ENCODE measurements around the gene MYO15A. TPM values are rescaled to one million over a fixed set of nuclear protein-coding genes. Genes with fewer than 3 reads are reported as not detected.

Gene MYO15A
- total RNA-seq, 1 experiment from 2014 or later = 0.36 TPM

DNA sequence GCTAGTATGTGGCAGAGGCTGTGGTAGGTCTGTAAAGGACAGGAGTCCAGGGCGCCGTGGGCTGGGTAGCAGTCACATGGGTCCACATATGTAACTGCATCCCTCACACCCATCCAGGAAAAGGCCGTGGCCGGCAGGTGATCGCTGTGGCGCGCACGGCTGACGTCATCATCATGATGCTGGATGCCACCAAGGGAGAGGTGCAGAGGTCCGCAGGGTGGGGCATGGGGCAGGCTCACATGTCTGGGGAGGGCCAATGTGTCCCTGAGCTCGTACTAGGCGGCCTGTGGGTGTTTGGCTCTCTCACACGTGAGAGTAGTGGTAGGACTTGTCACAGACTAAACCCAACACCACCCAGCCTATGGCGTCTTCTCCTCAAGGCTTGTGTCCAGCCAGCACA is 9.0 kb upstream of the MYO15A start:
- Histone ChIP-seq H3K27ac (ENCODE audit: low read length) (no peak overlapping the region), H3K4me1 (ENCODE audit: control insufficient read depth, insufficient read depth, low read length) (no peaks in the 10 kb centered on the region), H3K27me3 (ENCODE audit: control insufficient read depth, insufficient read depth, low read length) (no peaks in the 10 kb centered on the region), H3K36me3 (ENCODE audit: control insufficient read depth, insufficient read depth, low read length) (no peaks in the 10 kb centered on the region; the same call in 1 of the 2 replicates), H3K9me3 (ENCODE audit: control insufficient read depth, insufficient read depth, low read depth, low read length) (no peaks in the 10 kb centered on the region), H3K4me3 (ENCODE audit: low read depth in 2 of 2, low read length in 2 of 2) (no peak overlapping the region)
- ATAC-seq = no peak
- CTCF ChIA-PET = no interaction called here
- no TSS peak for BruUV-seq (replicated peaks)
- in situ Hi-C loops (cut with HindIII; ENCODE audit: low pct_unique_long_range_greater_than_20kb, low sequenced_read_pairs) (no loop called here), intact Hi-C loops (cut with micrococcal nuclease; ENCODE audit: unreplicated experiment) (no loop called here)
- DNase-seq (ENCODE audit: low read depth, low spot score) = no peak
- POLR2A ChIA-PET = no interaction called here
- TF ChIP-seq POLR2AphosphoS5 (IDR thresholded peaks at IDR 0.05; ENCODE audit: low read depth, low read length) (no peak), TCF7L2 (IDR thresholded peaks at IDR 0.05; ENCODE audit: low read depth, low read length) (no peak), SIN3A (IDR thresholded peaks at IDR 0.05; ENCODE audit: borderline replicate concordance, insufficient read depth, low read depth, low read length) (no peak)
- TF ChIP-seq, protein P1, sequence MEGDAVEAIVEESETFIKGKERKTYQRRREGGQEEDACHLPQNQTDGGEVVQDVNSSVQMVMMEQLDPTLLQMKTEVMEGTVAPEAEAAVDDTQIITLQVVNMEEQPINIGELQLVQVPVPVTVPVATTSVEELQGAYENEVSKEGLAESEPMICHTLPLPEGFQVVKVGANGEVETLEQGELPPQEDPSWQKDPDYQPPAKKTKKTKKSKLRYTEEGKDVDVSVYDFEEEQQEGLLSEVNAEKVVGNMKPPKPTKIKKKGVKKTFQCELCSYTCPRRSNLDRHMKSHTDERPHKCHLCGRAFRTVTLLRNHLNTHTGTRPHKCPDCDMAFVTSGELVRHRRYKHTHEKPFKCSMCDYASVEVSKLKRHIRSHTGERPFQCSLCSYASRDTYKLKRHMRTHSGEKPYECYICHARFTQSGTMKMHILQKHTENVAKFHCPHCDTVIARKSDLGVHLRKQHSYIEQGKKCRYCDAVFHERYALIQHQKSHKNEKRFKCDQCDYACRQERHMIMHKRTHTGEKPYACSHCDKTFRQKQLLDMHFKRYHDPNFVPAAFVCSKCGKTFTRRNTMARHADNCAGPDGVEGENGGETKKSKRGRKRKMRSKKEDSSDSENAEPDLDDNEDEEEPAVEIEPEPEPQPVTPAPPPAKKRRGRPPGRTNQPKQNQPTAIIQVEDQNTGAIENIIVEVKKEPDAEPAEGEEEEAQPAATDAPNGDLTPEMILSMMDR (IDR thresholded peaks at IDR 0.05) = no peak
- TF ChIP-seq, protein P2, sequence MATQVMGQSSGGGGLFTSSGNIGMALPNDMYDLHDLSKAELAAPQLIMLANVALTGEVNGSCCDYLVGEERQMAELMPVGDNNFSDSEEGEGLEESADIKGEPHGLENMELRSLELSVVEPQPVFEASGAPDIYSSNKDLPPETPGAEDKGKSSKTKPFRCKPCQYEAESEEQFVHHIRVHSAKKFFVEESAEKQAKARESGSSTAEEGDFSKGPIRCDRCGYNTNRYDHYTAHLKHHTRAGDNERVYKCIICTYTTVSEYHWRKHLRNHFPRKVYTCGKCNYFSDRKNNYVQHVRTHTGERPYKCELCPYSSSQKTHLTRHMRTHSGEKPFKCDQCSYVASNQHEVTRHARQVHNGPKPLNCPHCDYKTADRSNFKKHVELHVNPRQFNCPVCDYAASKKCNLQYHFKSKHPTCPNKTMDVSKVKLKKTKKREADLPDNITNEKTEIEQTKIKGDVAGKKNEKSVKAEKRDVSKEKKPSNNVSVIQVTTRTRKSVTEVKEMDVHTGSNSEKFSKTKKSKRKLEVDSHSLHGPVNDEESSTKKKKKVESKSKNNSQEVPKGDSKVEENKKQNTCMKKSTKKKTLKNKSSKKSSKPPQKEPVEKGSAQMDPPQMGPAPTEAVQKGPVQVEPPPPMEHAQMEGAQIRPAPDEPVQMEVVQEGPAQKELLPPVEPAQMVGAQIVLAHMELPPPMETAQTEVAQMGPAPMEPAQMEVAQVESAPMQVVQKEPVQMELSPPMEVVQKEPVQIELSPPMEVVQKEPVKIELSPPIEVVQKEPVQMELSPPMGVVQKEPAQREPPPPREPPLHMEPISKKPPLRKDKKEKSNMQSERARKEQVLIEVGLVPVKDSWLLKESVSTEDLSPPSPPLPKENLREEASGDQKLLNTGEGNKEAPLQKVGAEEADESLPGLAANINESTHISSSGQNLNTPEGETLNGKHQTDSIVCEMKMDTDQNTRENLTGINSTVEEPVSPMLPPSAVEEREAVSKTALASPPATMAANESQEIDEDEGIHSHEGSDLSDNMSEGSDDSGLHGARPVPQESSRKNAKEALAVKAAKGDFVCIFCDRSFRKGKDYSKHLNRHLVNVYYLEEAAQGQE (IDR thresholded peaks at IDR 0.05; ENCODE audit: insufficient read depth in 1 of 2, low read depth in 2 of 2, low read length in 1 of 2) = no peak

DNA sequence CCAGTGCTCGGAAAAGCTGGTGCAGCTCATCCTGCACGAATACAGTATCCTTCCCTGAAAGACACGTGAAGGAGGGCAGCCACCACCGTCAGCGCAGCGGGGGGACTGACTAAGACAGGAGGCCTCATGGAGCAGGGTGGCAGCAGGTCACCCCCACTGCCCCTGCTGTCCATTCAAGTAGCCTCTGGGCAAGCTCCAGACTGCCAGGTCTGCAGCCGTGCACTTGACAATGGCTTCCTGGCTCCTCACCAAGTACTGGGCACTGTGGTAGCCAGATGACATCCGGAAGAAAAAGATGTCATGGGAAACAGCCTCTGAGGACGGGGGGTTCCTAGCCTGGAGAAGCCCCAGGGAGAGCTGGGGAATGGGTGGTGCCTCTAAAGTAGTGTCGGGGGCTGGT is 7.9 kb upstream of the MYO15A start:
- ATAC-seq (no peak), DNase-seq (ENCODE audit: low read depth, low spot score) (no peak)
- no peak overlapping the region for H3K27ac ChIP-seq (ENCODE audit: low read length)
- no peaks in the 10 kb centered on the region for H3K36me3 ChIP-seq (ENCODE audit: control insufficient read depth, insufficient read depth, low read length)
- POLR2A ChIA-PET = no interaction called here
- H3K4me3 ChIP-seq (ENCODE audit: low read depth in 2 of 2, low read length in 2 of 2) = no peak overlapping the region
- CTCF ChIA-PET = no interaction called here
- TF ChIP-seq, protein P2 (IDR thresholded peaks at IDR 0.05; ENCODE audit: insufficient read depth in 1 of 2, low read depth in 2 of 2, low read length in 1 of 2) = no peak
- no peak for TF ChIP-seq POLR2AphosphoS5 (IDR thresholded peaks at IDR 0.05; ENCODE audit: low read depth, low read length)
- no peak for TF ChIP-seq SIN3A (IDR thresholded peaks at IDR 0.05; ENCODE audit: borderline replicate concordance, insufficient read depth, low read depth, low read length)
- no peak for TF ChIP-seq TCF7L2 (IDR thresholded peaks at IDR 0.05; ENCODE audit: low read depth, low read length)
- TF ChIP-seq, protein P1 (IDR thresholded peaks at IDR 0.05) = no peak
- in situ Hi-C loops (cut with HindIII; ENCODE audit: low pct_unique_long_range_greater_than_20kb, low sequenced_read_pairs) (no loop called here), intact Hi-C loops (cut with micrococcal nuclease; ENCODE audit: unreplicated experiment) (no loop called here)
- H3K9me3 ChIP-seq (ENCODE audit: control insufficient read depth, insufficient read depth, low read depth, low read length) = no peaks in the 10 kb centered on the region
- BruUV-seq (replicated peaks) = no TSS peak
- no peaks in the 10 kb centered on the region for H3K27me3 ChIP-seq (ENCODE audit: control insufficient read depth, insufficient read depth, low read length)
- no peaks in the 10 kb centered on the region for H3K4me1 ChIP-seq (ENCODE audit: control insufficient read depth, insufficient read depth, low read length)

Measured in Panc1 (cell line).